ENCODE measurements around the gene SEMA3A.

- TF ChIP-seq POLR2A (IDR thresholded peaks at IDR 0.05) (no peak), CTCF (IDR thresholded peaks at IDR 0.05) (no peak)
These were observed 43.1 kb upstream of the SEMA3A start for GRCh38 chr7:84237533-84238173.

Data from esophagus squamous epithelium (tissue), 4 donors.